ENCODE measurements around the gene GPC3.

- TF ChIP-seq CTCF (IDR thresholded peaks at IDR 0.05) (no peak), POLR2A (IDR thresholded peaks at IDR 0.05) (no peak)
These were observed 436.0 kb downstream of the GPC3 start for GRCh38 chrX:133549295-133549933.

Measured in right lobe of liver (tissue), 4 donors.